Measurements from ENCODE around the gene CKMT2. TPM values are rescaled to one million over a fixed set of nuclear protein-coding genes. Genes with fewer than 3 reads are reported as not detected.

CKMT2 gene
- total RNA-seq, 2 donors from 2014 or later: not detected

- no peaks in the 10 kb centered on the region for H3K4me1 Mint-ChIP-seq (ENCODE audit: low read depth in 2 of 2)
- ATAC-seq (no peak), DNase-seq (ENCODE audit: low spot score) (no peak)
- H3K27me3 Mint-ChIP-seq: peaks cover 0 to 6% of the 10 kb centered on the region in 2 donors
- no peak overlapping the region for H3K27ac Mint-ChIP-seq
- H3K9me3 Mint-ChIP-seq: no peaks in the 10 kb centered on the region
- no peaks in the 10 kb centered on the region for H3K36me3 Mint-ChIP-seq
- no peak overlapping the region for H3K4me3 Mint-ChIP-seq
These were observed 28.1 kb upstream of the CKMT2 start for GRCh38 chr5:81205058-81205457.

DNA sequence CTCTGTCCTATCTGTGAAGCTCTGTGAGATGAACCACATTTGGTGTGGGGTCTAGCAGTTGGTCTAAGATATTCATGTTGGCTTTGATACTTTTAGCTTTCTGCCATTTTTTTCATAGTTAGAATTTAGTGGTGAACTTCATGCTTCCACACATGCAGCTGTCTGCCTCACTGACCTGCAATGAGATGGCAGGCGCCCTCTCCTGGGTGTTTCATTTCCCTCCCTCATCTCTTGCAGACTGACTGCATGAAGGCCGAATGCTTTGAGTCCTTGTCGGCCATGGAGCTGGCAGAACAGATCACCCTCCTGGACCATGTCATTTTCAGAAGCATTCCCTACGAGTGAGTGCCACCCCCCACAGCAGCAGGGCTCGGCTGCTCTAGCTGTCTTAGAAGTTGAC lies 26.1 kb upstream of the CKMT2 start:
- Mint-ChIP-seq H3K4me3 (no peak overlapping the region), H3K27me3 (no peaks in the 10 kb centered on the region), H3K4me1 (ENCODE audit: low read depth in 2 of 2) (no peaks in the 10 kb centered on the region), H3K36me3 (no peaks in the 10 kb centered on the region), H3K9me3 (no peaks in the 10 kb centered on the region), H3K27ac (no peak overlapping the region)
- DNase-seq (ENCODE audit: low spot score) (no peak), ATAC-seq (no peak)

- Mint-ChIP-seq H3K4me3 (no peak overlapping the region), H3K9me3 (no peaks in the 10 kb centered on the region), H3K27me3 (no peaks in the 10 kb centered on the region), H3K36me3 (no peaks in the 10 kb centered on the region), H3K27ac (no peak overlapping the region), H3K4me1 (ENCODE audit: low read depth in 2 of 2) (no peaks in the 10 kb centered on the region)
- ATAC-seq (no peak), DNase-seq (ENCODE audit: low spot score) (no peak)
These were observed 24.2 kb upstream of the CKMT2 start for GRCh38 chr5:81208904-81209303.

DNA sequence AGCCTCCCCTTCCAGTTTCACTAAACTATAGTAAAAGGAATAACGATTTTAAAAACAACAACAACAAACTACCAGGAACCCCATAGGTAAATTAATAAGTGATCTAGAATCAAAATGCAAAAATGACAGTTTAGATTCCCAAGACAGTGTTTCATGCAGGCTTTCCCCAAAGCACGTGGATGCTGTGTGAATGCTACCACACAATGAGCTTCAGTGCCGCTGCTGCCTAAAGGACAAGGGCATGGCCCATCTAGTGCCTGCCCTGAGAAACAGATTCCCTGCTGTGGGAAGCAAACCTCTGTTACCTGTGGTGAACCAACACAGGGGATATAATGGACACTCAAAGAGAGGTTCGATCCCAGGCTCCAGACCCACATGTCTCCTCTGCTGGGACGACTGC lies 23.7 kb upstream of the CKMT2 start:
- ATAC-seq: no peak
- H3K27me3 Mint-ChIP-seq: no peaks in the 10 kb centered on the region
- no peaks in the 10 kb centered on the region for H3K9me3 Mint-ChIP-seq
- no peaks in the 10 kb centered on the region for H3K4me1 Mint-ChIP-seq (ENCODE audit: low read depth in 2 of 2)
- no peak overlapping the region for H3K27ac Mint-ChIP-seq
- DNase-seq (ENCODE audit: low spot score): no peak
- H3K36me3 Mint-ChIP-seq: no peaks in the 10 kb centered on the region
- H3K4me3 Mint-ChIP-seq: no peak overlapping the region

DNA sequence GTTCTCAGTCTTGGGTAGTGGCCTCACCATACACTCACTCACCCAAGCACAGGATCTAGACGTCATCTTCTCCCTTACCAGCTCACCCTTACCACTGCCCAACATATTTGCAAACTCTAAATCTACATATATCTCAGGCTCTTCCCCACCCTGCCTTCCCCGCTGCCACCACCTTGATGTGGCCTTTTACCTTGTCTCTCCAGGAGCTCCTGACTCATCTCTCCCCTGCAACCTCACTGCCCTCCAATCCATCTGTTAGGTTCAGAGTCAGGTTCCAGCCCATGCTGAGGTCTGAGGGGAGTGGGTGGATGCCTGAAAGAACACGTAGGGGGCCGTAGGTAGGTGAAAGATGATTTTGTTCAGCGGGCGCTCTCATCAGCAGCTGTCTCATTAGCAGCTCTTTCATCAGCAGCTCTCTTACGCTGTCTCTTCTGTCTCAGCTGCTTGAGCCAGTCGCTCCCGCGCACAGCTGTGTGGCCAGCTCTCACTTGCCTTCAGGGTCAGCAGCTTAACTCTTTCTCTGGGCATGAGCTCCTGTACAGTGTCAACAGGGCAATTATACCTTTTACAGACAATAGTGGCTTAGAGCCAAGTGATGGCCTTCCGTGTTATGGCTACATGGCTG lies 23.1 kb upstream of the CKMT2 start:
- no peak overlapping the region for H3K4me3 Mint-ChIP-seq
- ATAC-seq (peak in 1 of 2 donors; percentile 21), DNase-seq (ENCODE audit: low spot score) (no peak)
- H3K9me3 Mint-ChIP-seq: no peaks in the 10 kb centered on the region
- H3K36me3 Mint-ChIP-seq: no peaks in the 10 kb centered on the region
- no peak overlapping the region for H3K27ac Mint-ChIP-seq
- H3K4me1 Mint-ChIP-seq (ENCODE audit: low read depth in 2 of 2): no peaks in the 10 kb centered on the region
- no peaks in the 10 kb centered on the region for H3K27me3 Mint-ChIP-seq

- ATAC-seq (peak in 1 of 2 donors; percentile 31), DNase-seq (ENCODE audit: low spot score) (no peak)
- Mint-ChIP-seq H3K9me3 (no peaks in the 10 kb centered on the region), H3K27ac (no peak overlapping the region), H3K4me3 (no peak overlapping the region), H3K36me3 (no peaks in the 10 kb centered on the region), H3K27me3 (no peaks in the 10 kb centered on the region), H3K4me1 (ENCODE audit: low read depth in 2 of 2) (no peaks in the 10 kb centered on the region)
These were observed 20.8 kb upstream of the CKMT2 start for GRCh38 chr5:81212211-81212751.

DNA sequence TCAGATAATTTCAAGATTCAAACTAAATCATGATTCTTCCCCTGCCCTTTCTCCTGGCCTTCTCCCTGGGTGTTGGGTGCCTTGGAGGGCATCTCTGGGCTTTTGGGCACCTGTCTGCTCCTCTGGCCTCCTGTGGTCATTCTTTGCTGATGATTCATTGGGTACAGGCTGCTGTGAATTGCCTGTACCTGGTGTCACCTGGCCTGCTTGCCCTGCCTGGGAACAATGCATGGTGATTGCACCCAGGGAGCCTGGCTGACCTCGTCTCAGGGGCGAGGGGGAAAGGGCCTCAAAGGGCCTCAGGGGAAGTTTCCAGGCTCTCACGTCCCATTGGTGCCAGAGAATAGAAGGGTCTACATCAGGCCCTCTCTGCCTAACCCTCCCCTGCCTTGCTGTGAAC lies 20.1 kb upstream of the CKMT2 start:
- no peaks in the 10 kb centered on the region for H3K27me3 Mint-ChIP-seq
- H3K36me3 Mint-ChIP-seq: no peaks in the 10 kb centered on the region
- no peak for DNase-seq (ENCODE audit: low spot score)
- no peak overlapping the region for H3K27ac Mint-ChIP-seq
- H3K4me3 Mint-ChIP-seq: no peak overlapping the region
- no peak for ATAC-seq
- no peaks in the 10 kb centered on the region for H3K4me1 Mint-ChIP-seq (ENCODE audit: low read depth in 2 of 2)
- no peaks in the 10 kb centered on the region for H3K9me3 Mint-ChIP-seq

DNA sequence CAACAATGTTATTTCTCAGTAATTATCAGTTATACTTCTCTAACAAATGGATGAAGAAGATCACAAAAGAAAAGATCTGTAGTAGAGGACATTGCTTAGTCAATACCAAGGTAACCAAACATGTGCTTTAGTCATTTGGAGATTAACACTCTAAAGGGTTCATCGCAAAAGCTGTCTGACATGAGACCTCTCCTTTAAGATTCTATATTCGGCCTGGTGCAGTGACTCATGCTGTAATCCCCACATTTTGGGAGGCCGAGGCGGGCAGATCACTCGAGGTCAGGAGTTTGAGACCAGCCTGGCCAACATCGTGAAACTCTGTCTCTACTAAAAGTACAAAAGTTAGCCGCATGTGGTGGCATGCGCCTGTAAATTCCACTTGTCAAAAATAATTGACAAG lies 18.3 kb upstream of the CKMT2 start:
- ATAC-seq (peak in 1 of 2 donors; percentile 74), DNase-seq (ENCODE audit: low spot score) (no peak)
- H3K36me3 Mint-ChIP-seq: no peaks in the 10 kb centered on the region
- no peaks in the 10 kb centered on the region for H3K9me3 Mint-ChIP-seq
- H3K27me3 Mint-ChIP-seq: no peaks in the 10 kb centered on the region
- H3K4me1 Mint-ChIP-seq (ENCODE audit: low read depth in 2 of 2): no peaks in the 10 kb centered on the region
- H3K27ac Mint-ChIP-seq: no peak overlapping the region
- H3K4me3 Mint-ChIP-seq: no peak overlapping the region

- Mint-ChIP-seq H3K4me1 (ENCODE audit: low read depth in 2 of 2) (no peaks in the 10 kb centered on the region), H3K27ac (no peak overlapping the region), H3K4me3 (no peak overlapping the region), H3K9me3 (no peaks in the 10 kb centered on the region), H3K27me3 (no peaks in the 10 kb centered on the region), H3K36me3 (no peaks in the 10 kb centered on the region)
- DNase-seq (ENCODE audit: low spot score) (no peak), ATAC-seq (no peak)
These were observed 17.0 kb upstream of the CKMT2 start for GRCh38 chr5:81216152-81216551.

GRCh38 chr5:81219389-81219788 lies 13.7 kb upstream of the CKMT2 start:
- Mint-ChIP-seq H3K27me3 (peaks cover 0 to 4% of the 10 kb centered on the region in 2 donors), H3K36me3 (no peaks in the 10 kb centered on the region)

DNA sequence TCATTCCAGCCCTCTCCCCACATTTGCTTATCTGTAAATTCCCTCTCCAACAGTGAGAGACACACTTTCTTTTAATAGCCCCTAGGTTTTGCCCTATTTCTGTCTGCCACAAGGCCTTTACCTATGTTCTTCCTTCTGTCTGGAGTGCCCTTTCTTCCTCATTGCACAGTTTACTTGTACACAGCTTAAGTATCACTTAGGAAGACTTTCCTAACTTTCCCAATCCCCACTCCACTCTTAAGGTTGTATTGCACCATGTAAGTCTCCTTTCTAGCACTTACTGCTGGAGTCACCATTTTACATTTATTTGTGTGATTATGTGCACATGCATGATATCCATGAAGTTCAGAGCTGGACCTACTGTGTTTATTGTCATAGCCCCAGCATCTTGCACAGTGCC lies 10.8 kb upstream of the CKMT2 start:
- Mint-ChIP-seq H3K27ac (no peak overlapping the region), H3K27me3 (peaks cover 0 to 4% of the 10 kb centered on the region in 2 donors)

More at GRCh38 chr5:81219389-81219788, 13.7 kb upstream of the CKMT2 start:
- ATAC-seq: no peak
- Mint-ChIP-seq H3K4me1 (ENCODE audit: low read depth in 2 of 2) (no peaks in the 10 kb centered on the region), H3K4me3 (no peak overlapping the region), H3K9me3 (no peaks in the 10 kb centered on the region), H3K27ac (no peak overlapping the region)
- DNase-seq (ENCODE audit: low spot score): no peak

GRCh38 chr5:81225463-81225862 lies 7.7 kb upstream of the CKMT2 start:
- Mint-ChIP-seq H3K4me3 (no peak overlapping the region), H3K27ac (no peak overlapping the region)

More for the DNA sequence above, 10.8 kb upstream of the CKMT2 start:
- H3K4me3 Mint-ChIP-seq: no peak overlapping the region
- no peaks in the 10 kb centered on the region for H3K9me3 Mint-ChIP-seq
- no peak for ATAC-seq
- H3K4me1 Mint-ChIP-seq (ENCODE audit: low read depth in 2 of 2): no peaks in the 10 kb centered on the region
- no peak for DNase-seq (ENCODE audit: low spot score)
- no peaks in the 10 kb centered on the region for H3K36me3 Mint-ChIP-seq

GRCh38 chr5:81226286-81226685 lies 6.8 kb upstream of the CKMT2 start:
- no peak overlapping the region for H3K4me3 Mint-ChIP-seq
- ATAC-seq (no peak), DNase-seq (ENCODE audit: low spot score) (no peak)
- no peak overlapping the region for H3K27ac Mint-ChIP-seq
- H3K36me3 Mint-ChIP-seq: no peaks in the 10 kb centered on the region
- peaks cover 0 to 6% of the 10 kb centered on the region in 2 donors for H3K27me3 Mint-ChIP-seq
- peaks cover 4% of the 10 kb centered on the region in 2 donors for H3K4me1 Mint-ChIP-seq (ENCODE audit: low read depth in 2 of 2)
- H3K9me3 Mint-ChIP-seq: no peaks in the 10 kb centered on the region

More at GRCh38 chr5:81225463-81225862, 7.7 kb upstream of the CKMT2 start:
- Mint-ChIP-seq H3K4me1 (ENCODE audit: low read depth in 2 of 2) (peaks cover 2 to 3% of the 10 kb centered on the region in 2 donors), H3K27me3 (peaks cover 0 to 6% of the 10 kb centered on the region in 2 donors), H3K9me3 (no peaks in the 10 kb centered on the region), H3K36me3 (no peaks in the 10 kb centered on the region)
- DNase-seq (ENCODE audit: low spot score) (no peak), ATAC-seq (no peak)

- peaks cover 4% of the 10 kb centered on the region in 2 donors for H3K4me1 Mint-ChIP-seq (ENCODE audit: low read depth in 2 of 2)
These were observed 6.2 kb upstream of the CKMT2 start for GRCh38 chr5:81226949-81227348.

GRCh38 chr5:81228084-81228483 lies 5.0 kb upstream of the CKMT2 start:
- ATAC-seq: no peak
- H3K4me3 Mint-ChIP-seq: no peak overlapping the region
- H3K4me1 Mint-ChIP-seq (ENCODE audit: low read depth in 2 of 2): peaks cover 4% of the 10 kb centered on the region in 2 donors
- DNase-seq (ENCODE audit: low spot score): no peak
- H3K27ac Mint-ChIP-seq: no peak overlapping the region
- peaks cover 0 to 2% of the 10 kb centered on the region in 2 donors for H3K27me3 Mint-ChIP-seq
- no peaks in the 10 kb centered on the region for H3K36me3 Mint-ChIP-seq
- no peaks in the 10 kb centered on the region for H3K9me3 Mint-ChIP-seq

More at GRCh38 chr5:81226949-81227348, 6.2 kb upstream of the CKMT2 start:
- Mint-ChIP-seq H3K27ac (no peak overlapping the region), H3K36me3 (no peaks in the 10 kb centered on the region), H3K4me3 (no peak overlapping the region), H3K27me3 (peaks cover 0 to 6% of the 10 kb centered on the region in 2 donors), H3K9me3 (no peaks in the 10 kb centered on the region)
- DNase-seq (ENCODE audit: low spot score) (no peak), ATAC-seq (no peak)

Data from natural killer cell treated with Interleukin-12 subunit alpha and Interleukin-12 subunit beta and Interleukin-15 and Interleukin-18, amount 100 ng/mL, for 72 hours (primary cell).